GM18951 (cell line): ENCODE measurements around the gene LHFPL3.

Experiments used
- POLR2A ChIP-seq: IDR thresholded peaks from 4 replicates; pipeline ENCODE4 v1.6.1; 2011; ENCODE audit warnings: mild to moderate bottlenecking; ENCODE audit not compliant: insufficient read length, insufficient read depth; ENCODE audit errors: extremely low read depth
- in situ Hi-C: fragments of 300-500 bp; cut with MboI; formaldehyde crosslinking; loops from one replicate; pipeline ENCODE4 v1.12.0; 2022; ENCODE audit warnings: low sequenced_read_pairs, mixed read lengths, inconsistent platforms; ENCODE audit not compliant: unreplicated experiment

The LHFPL3 gene

GRCh38 chr7:104818961-104819880 is 490.8 kb downstream of the LHFPL3 start:
- in situ Hi-C loops: no loop called here
- no peak for TF ChIP-seq POLR2A

DNA sequence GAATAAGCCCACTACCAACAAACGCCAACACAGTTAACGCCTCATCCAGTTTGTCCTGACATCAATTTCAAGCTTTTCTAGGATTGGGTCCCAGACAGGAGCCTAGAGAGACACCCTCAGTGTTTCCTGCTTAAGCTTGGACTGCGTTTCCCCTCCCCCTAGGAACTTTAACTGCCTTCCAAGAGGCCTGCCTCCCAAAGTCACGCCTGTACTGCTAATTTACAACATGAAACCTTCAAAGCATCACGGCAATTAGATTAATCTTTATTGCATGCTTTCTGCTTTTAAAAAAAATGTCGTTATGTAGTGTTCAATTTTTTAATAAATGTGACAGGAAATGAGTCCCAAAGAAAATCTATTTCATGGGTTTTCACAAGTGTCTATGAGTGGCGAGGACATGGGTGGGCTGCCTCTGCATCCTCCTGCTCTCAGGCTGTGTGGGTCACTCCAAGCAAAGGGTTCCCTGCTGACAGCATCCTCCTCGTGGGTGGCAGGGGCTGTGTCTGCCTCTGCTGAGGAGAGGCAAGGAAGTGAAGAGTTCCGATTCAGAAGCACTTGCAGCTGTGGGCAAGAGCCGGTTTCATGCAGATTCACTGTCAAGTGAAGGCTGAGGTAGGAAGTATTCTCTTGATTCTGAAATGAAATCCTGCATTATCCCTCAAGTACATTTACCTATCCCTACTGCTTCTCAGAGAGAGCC is 492.6 kb downstream of the LHFPL3 start:
- no peak for TF ChIP-seq POLR2A
- in situ Hi-C loops: no loop called here

DNA sequence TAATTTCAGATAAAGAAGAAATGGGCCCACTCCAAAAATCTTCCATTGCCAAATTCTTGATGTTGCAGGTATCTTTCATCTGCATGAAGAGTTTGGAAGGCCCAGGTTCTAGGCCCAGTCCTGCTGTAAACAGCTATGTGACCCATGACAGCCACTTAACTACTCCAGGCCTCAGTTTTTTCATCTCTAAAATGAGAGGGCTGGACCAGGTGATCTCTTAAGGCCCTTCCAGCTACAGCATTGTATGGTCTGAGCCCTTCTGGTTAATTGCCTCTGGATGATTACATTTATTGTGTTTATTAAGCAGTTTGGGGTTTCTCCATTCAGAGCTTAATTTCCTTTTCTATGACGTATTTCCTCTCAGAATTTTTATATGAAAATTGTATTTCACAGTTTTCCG is 494.8 kb downstream of the LHFPL3 start:
- in situ Hi-C loops: no loop called here
- TF ChIP-seq POLR2A: no peak

- TF ChIP-seq POLR2A: no peak
- in situ Hi-C loops: no loop called here
Observed at GRCh38 chr7:104825099-104825498, 496.7 kb downstream of the LHFPL3 start.

DNA sequence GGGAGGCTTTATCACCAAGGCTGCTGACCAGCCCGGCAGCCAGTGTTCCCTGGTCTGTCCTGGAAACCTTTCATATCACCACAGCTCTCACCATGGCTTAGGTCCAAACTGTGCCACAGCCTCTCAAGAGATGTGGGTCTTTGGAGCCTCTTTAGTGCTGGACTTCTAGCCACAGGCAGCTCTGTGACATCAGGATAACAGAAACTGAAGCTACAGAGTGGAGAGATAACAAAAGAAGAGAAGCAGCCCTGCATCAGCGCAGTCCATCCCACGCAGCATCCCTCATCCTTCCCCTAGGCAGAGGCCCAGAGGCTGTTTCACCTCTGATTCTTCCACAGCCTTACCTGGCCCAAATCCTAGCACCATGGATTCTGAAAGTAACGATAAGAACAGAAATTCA is 497.7 kb downstream of the LHFPL3 start:
- in situ Hi-C loops: no loop called here
- no peak for TF ChIP-seq POLR2A

DNA sequence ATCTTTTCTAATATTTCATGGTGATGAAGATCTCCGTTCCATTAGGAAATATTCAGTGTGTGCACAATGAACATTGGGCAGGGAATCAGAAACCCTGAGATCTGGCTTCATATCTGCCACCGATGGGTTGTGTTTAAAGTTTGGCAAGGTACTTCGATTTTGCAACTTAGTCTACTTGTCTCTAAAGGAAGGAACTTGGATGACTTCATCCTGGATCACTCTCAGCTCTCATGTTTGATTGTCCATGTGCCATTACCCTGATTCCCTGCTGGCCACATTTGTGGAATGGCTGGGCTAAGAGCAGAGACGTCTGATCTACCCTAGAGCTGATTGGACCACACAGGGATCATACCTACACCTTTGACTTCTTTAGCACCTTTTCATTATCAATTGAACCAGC is 508.6 kb downstream of the LHFPL3 start:
- no peak for TF ChIP-seq POLR2A
- in situ Hi-C loops: no loop called here

DNA sequence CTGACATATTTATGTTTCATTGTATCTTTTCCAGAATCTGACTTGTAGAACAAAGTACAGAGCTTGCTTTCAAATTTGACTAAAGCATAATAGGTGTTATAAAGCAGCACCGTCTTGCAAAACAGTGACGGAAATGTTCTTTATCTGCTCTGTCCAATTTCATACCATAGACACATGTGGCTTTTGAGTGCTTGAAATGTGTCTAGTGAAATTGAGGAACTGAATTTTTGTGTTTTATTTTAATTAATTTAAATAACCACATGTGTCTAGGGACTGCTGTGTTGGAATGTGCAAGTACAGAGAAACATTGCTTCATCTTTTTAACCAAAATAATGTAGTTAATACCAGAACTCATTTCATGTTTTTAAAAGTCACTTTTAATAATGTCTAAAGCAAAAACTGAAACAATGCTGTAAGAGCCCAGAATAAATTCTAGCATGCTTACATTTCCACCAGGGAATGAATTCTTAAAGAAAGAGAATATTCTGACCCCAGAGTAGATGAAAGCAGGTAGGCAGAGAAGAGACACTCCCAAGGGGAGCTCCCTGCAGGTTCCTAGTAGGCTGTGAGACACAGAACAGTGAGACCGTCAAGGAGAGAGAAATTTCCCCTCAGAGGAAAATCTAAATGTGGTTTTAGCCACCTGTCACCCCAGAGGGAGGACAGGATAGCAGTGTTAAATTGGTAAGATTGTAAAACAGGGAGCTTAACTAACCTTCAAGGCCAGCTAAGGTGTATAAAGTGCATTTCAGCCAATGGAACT is 510.3 kb downstream of the LHFPL3 start:
- in situ Hi-C loops: no loop called here

DNA sequence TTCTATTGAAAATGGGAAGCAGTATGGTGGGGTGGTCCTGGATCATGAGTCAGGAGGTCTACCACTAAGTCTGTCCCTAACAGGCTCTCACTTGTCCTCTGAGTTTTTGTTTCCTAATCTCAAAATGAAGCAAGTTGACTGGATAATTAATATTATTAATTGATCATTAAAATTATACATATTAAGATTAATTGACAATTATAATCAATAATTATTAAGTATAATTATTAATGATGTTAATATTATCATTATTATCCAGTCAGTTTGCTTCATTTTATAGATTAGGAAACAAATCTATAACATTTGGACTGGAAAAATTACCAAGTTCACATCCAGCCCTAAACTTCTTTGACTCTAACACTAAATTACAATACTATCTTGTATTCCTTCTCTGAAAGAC is 511.4 kb downstream of the LHFPL3 start:
- no peak for TF ChIP-seq POLR2A
- in situ Hi-C loops: no loop called here

More for the DNA sequence above, 510.3 kb downstream of the LHFPL3 start:
- TF ChIP-seq POLR2A: no peak

DNA sequence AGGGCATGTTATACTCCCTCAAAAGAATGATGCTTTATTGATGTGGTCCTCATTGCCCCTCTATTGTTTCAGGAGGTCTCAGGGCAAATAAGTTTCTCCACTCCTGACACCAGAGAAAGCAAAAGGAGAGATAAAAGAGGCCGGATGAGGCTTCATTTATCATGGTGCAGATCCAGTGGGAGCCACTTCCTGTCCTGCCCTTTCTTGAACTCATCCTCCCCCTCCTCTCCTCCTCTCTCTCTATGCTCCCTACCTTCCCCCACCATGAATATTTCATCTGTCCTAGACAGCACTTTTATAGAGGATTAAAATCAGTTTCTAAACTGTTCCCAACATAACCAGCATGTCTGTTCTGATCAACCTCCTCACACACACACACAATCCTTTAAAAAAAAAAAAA is 513.4 kb downstream of the LHFPL3 start:
- in situ Hi-C loops: no loop called here
- TF ChIP-seq POLR2A: no peak

GRCh38 chr7:104843198-104843597 is 514.8 kb downstream of the LHFPL3 start:
- in situ Hi-C loops: no loop called here
- no peak for TF ChIP-seq POLR2A

DNA sequence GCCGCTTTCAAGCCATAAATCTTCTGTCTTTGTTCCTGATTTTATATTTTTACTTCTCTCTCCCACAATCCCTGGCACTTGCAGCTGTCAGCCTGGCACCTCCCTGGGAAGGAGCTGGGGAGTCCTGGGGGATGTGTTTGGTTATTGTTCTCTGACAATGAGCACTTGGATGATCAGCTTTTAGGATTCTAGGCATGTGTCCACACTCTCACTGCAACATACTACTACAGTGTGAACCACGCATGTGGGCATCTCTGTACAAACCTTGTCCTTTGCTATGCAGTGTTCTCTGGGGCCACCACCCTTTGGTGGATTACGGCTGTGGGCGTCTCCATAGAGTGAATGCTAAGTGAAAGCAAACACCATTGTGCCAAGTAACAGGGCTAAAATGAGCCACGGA is 517.2 kb downstream of the LHFPL3 start:
- in situ Hi-C loops: no loop called here
- TF ChIP-seq POLR2A: no peak

DNA sequence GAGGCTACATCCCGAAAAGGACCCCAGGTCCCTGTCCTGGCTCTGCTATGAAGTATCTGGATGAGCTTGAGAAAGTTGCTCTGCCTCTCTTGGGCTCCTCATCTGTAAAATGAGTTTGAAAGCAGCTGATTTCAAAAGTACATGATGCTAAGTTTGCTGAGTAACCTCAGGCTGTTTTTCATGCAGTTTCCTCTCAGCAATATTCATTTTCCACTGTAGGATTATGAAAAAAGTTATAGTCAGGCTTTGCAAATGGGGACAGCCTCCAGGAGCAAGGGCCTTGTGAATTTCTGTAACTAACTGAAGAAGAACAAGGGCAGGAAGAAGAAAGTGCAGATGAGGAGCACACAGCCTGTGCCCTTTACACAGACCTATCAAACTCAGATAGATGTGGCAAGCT is 518.3 kb downstream of the LHFPL3 start:
- in situ Hi-C loops: no loop called here
- TF ChIP-seq POLR2A: no peak
